GM19324 (cell line): ENCODE data around the gene RAD23B.
"Not testable (repeated sequence)": the region's sequence is repeated elsewhere in the genome, so short reads cannot be mapped to it uniquely, and the experiment has no call there.

Experiments used
- ATAC-seq: cut with Tn5 transposase; IDR thresholded peaks from one replicate; pipeline ENCODE4 v1.9.1; 2021; ENCODE audit warnings: mild to moderate bottlenecking, moderate library complexity; ENCODE audit not compliant: unreplicated experiment, low FRiP score

The RAD23B gene

DNA sequence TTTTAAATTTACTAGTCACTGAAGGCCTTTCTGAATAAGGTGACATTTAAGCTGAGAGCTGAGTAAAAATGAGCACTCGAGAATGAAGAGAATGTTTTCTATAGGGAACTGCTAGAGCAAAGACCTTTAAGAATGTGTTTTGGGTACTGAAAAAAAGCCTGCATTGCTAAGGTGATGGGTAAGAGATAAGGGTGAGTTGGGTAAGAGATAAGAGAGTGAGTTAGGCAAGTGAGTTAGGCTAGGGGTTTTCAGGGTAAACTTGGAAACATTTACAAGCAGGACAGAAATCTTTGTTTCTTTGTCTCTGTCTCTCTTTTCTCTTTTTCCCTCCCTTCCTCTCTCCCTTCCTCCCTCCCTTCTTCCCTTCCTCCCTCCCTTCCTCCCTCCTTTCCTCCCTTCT lies 5.6 kb downstream of the RAD23B start:
- no peak for ATAC-seq

DNA sequence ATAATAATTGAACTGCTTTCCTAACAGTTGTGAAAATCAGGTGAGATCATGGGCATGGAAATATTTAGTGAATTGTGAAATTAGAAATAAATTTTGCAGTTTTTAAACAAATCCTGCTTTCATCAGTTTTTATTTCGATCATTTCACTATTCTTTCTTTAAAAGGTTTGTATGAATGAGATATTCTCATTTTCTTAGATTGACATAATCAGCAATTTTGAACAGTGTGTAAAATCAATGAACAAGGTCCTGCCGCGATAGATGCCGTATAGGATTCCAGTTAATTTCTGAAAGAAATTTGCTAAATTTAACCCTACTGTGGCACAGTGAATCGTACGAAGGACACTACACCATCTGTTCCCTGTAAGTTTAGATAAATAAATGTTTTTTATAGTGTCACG lies 7.5 kb downstream of the RAD23B start:
- ATAC-seq = no peak

DNA sequence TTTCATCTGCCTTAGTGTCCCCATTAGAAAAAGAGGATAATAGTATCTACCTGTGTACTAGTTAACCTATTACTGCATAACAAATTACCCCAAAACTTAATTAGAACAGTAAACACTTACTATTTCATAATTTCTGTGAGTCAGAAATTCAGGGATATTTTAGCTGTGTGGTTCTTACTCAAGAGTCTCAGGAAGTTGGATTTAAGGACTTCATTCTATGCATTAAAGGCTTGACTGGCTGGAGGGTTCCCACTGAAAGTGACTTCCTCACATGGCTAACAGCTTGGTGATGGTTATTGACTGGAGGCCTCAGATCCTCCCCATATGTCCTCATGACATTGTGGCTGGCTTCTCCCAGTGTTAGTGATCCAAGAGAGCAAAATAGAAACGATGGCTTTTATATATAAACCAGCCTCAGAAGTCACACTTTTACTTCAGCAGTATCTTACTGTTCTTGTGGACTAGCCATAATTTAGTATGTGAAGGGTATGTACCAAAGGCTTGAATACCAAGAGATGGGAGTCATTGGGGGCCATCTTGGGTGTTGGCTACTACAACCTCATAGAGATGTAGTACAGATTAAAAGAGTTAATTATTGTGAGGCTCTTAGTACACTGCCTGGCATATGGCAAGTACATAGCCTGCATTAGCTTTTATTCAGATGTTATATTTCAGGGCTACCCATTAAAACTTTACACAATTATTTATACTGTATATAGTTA lies 9.9 kb downstream of the RAD23B start:
- no peak for ATAC-seq

DNA sequence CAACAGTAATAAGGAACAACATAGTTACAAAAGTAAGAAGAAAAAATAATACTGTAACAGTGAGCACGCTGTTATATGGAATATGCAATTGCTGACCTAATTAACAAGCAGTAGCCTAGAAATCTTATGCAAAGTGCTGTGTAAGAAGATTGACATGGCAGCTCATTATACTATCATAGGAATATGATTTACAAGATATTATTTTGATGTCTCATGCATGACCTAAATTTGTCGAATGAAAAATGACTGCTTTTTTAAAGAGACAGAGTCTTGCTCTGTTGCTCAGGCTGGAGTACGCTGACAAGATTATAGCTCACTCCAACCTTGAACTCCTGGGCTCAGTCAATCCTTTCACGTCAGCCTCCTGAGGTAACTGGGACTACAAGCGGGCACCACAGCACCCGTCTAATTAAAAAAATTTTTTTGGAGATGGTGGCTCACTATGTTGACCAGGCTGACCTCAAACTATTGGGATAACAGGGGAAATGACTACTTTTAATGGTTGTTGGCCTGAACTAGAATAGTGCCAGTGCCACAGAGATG lies 10.5 kb downstream of the RAD23B start:
- ATAC-seq = no peak

DNA sequence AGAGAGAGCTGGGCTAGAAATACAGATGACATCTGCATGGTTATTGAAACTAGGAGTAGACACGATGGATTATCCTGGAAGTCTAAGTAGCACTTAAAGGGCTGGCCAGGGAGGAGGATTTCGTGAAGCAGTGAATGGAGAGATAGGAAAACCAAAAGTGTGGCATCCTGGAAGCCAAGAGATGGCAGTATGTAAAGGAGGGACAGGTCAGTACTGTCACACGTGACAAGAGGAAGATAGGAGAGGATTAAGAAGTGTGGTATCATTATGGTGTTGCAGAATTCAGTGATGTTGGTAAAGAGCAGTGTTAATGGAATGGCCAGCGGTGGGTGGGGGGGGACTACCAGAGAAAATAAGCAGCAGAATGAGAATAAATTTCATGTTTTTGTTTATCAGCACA lies 11.7 kb downstream of the RAD23B start:
- no peak for ATAC-seq

DNA sequence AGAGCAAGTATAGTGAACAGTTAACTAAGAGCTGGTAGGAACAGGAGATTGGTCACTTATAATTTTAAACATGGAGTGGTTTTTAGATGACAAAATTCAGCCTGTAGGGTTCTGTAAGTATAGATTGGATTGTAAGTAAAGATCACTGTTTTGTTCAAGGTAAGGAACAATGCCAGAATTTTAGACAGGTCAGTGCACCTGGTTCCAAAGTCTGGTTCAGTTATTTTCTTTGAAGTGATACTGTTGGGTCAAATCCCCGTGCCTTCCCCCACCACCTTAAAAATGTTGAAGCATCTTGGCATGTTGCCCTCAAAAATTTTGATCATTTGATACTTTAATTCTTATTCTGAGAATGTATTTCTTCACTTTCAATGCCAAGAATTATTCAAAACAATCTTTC lies 12.9 kb downstream of the RAD23B start:
- ATAC-seq = no peak

DNA sequence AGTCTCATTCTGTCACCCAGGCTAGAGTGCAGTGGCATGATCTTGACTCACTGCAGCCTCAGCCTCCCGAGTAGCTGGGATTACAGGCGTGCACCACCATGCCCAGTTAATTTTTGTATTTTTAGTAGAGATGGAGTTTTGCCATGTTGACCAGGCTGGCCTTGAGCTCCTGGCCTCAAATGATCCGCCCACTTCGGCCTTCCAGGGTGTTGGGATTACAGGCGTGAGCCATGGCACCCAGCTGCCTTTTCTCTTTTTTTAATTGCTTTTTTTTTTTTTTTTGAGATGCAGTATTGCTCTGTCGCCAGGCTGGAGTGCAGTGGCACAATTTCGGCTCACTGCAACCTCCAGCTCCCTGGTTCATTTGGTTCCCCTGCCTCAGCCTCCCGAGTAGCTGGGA lies 13.5 kb downstream of the RAD23B start:
- not testable (repeated sequence) for ATAC-seq

DNA sequence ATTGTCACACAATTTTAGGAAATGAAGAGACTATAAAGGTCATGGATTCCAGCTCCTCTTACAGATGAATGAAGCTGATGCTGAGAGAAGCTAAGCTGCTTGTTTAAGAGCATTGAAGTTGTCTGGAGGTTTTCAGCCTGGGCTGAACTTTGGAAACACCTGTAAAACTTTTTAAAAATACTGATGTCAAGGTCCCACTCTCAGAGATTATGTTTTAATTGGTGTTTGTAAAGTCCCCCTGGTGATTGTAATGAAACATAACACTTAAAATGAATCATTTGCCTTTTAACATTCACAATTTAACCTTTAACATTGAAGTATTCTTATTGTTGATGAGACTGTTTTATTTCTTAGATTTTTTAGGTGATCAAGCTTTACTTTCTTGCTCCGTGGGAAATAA lies 16.4 kb downstream of the RAD23B start:
- no peak for ATAC-seq

DNA sequence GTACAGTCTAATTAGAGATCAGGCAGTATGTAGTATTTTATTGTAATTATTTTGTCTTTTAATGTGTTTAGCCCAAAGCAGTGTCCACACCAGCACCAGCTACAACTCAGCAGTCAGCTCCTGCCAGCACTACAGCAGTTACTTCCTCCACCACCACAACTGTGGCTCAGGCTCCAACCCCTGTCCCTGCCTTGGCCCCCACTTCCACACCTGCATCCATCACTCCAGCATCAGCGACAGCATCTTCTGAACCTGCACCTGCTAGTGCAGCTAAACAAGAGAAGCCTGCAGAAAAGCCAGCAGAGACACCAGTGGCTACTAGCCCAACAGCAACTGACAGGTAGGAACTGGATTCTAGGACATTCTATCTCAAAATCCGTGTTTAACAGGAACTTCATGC lies 23.2 kb downstream of the RAD23B start:
- no peak for ATAC-seq

DNA sequence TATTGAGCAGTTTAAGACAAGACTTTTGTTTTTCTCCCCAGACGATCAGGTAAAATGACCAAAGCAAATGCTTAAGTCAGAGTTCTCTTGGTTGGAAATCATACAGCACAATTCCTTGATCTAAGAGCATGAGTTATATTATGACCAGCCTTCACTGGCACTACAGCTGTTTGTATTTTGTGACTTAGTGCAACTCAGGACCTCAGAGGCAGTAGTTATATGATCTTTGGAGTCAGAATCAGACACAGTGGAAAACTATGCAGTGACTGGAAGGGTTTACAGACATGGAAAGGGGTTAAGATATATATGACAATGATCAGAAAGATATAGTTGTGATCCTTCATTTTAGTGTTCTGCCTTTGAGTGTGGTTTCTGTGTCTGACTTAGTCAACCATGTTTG lies 24.3 kb downstream of the RAD23B start:
- ATAC-seq = no peak

DNA sequence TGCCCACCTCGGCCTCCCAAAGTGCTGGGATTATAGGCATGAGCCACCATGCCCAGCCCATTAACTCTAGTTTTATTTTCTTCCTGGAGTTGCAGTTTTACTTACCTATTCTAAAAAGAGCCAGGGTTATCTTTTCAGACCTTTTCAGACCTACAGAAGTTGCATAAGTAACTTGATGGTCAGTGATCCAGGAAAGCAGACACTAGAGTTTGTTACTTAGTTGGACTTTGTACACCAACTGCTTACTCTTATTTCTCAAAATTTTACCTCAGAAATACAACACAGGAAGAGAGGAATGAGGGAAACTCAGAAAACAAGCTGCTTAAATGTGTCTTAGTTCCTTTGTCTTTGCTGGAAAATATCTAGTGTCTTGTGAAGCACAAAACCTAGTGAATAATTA lies 25.4 kb downstream of the RAD23B start:
- ATAC-seq = no peak

DNA sequence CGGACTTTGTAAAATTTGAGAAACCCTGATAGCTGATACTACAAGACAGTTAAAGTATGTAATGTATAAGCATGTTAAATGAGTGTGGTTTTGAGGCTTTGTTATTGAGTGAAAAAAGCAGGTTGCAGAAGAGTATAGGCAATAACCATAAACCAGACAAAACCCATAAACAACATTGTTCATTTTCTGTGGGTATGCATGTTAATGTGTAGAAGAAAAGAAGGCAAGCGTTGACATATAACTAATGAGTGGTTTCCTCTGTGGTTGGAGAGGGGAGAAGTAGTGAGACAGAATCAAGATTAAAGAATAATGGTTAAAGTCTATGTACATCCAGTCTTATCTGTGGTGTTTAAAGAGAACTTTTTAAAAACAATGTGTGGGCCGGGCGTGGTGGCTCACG lies 26.2 kb downstream of the RAD23B start:
- no peak for ATAC-seq

DNA sequence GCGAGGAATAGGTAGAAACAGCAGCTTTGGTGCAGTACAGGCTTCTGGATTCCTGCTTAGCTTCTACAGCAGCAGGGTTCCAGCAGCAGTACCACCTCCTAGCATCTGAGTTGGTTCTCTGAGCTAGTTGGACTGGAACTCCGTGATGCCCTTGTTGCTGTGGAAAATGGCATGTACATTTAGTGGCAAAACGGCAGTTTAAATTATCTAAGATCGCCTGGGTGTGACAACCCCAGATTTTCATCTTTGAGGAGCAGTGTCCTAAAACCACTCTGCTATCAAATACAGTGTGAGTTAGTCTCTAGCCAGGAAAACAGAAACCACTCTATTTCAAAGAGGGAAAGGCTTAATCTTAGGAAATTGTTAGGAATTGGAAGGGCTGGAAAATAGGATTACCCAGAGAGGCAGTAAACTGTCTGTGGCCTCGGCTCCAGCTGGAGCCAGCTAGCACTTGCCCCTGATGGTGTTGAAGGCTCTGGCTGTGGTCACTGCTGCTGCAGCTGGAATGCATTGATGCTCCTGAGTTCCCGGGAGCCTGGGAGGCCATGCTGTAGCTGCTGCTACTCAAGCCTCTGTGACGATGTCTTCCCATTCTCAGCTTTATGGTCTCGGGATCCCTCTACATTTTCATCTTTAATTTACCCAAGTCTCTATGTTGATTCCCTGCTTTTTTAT lies 29.4 kb downstream of the RAD23B start:
- no peak for ATAC-seq

DNA sequence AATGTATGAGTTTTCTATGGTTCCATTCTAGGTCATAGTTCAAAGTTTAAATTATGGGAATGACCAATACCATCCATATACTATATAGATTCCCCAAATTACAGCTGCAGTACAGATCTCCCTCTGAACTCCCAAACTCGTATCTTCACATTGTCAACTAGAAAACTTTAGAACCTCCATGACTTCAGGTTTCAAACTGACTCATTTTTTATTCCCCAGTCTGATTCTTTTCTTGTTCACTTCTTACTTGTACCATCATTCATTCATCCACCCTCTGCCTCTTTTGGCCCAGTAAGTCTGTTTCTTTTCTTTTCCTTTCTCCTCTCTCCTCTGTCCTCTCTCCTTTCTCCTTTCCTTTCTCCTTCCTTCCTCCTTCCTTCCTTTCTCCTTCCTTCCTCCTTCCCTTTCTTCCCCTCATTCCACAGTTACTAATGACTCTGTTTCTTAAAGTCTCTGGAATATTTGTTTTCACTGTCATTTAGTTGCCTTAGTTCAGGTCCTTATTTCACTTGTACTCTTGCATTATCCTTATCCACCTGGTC lies 30.5 kb downstream of the RAD23B start:
- ATAC-seq = no peak

DNA sequence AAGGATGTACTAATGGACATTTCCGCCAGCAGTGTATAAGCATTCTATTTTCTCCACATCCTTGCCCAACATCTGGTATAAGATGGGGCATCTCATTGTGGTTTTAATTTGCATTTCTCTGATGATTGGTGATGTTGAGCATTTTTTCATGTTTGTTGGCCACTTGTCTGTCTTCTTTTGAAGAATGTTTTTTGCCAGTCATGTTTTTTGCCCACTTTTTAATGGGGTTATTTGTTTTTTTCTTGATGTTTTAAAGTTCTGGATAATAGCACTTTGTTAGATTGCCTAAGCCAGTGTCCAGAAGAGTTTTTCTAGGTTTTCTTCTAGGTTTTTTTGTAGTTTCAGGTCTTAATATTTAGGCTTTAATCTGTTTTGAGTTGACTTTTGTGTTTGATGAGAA lies 31.7 kb downstream of the RAD23B start:
- no peak for ATAC-seq

DNA sequence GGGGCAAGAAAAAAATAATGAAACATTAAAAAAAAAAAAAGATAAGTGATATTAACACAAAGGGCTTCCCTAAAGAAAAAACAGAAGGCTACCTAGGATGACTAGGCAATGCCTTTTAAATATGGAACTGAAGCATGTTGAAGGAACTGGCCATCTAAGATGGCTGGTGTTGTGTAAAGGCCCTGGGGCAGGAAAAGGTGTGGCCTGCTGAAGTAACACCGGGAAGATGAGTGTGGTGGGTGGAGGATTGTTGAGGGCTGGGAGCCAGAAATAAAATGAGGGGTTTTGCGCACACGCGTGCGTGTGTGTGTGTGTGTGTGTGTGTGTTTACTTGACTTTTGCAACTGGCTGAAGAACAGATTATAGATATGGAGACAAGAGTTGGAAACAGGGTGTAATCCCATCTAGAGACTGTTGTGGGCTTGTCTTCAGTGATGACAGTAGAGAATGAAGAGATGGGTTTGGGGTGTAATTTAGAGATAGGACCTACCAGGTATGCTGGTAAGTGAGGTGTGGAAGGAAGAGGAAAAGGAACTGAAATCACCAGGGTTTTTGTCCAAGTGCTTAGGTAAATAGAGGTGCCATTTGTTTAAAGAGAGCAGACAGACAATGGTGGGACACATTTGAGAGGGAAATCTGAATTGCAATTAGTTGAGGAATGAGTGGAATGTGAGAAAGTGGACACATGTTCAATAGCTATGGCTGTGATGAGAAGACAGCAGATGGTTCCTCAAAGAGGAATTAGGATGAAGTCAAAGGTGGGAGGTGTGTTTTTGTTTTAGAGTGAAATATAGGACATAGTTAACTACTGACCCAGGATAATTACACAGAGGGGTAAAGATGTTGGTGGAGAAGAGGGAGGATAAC lies 33.9 kb downstream of the RAD23B start:
- no peak for ATAC-seq

DNA sequence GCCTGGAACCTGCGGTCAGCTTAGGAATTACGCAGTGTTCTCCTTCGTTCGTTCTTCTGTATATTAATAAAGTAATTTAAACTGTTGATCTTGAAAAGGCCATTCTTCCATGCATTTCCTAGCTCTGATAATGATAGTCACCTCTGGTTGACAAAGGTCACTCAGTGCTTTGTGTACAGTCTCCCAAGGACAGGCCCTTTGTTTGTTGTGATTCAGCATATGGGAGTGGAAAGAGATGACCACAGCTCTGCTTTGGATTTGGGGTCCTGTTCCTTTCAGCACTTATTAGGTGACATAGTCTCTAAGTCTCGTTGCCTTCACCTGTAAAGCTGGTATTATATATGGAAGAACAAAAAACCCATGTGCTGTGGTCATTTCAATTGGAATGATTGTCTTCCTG lies 39.6 kb downstream of the RAD23B start:
- ATAC-seq = no peak

DNA sequence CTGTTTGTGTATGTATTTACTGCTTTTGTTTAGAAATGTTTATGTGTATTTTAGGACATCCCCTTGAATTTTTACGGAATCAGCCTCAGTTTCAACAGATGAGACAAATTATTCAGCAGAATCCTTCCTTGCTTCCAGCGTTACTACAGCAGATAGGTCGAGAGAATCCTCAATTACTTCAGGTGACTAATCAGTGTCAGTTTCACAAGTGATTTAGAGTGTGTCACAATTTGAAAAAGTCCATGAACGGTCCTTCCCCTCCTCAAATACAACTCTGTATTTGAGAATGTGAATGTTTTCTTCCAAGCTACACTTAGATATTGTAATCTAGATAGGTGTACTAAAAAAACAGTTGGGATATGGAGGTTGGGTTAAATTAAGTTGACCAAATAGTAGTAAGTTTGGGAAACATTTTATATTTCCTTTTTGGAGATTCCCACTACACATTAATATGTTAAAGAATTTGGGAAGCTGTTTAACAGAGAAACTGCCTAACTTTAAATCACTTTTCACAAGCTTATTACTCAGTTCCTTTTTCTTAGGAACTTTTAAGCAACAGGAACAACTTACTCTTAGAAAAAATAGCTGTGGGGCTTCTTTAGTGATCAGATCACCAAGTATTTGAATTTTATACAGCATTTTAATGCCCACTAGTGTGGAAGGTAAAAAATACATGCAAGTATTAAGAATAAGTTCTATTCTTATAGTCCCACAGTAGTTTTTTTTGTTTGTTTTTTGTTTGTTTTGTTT lies 40.9 kb downstream of the RAD23B start:
- no peak for ATAC-seq

DNA sequence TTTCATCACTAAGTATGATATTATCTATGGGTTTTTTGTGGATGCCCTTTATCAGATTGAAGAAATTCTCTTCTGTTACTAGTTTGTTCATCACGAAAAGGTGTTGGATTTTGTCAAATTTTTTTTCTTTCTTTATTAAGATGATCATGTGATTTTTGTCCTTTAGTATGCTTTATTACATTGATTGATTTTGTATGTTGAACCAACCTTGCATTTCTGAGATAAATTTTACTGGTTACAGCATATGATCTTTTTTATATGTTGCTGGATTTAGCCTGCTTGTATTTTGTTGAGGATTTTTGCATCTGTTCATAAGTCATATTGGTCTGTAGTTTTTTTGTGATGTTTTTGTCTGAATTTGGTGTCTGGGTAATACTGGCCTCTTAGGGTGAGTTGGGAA lies 42.8 kb downstream of the RAD23B start:
- ATAC-seq = no peak

DNA sequence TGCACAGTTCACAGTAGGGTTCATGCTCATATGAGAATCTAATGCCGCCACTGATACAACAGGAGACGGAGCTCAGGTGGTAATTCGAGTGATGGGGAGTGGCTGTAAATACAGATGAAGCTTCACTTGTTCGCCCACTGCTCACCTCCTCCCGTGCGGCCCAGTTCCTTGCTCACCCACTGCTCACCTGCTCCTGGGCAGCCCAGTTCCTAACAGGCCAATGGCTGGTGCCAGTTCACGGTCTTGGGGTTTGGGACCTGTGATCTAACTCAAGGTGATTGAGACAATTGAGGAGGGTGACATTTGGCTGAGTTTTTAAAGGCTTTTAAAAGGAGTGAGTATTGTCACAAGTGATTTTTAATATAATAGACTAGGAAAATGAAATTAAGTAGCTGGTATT lies 45.4 kb downstream of the RAD23B start:
- ATAC-seq = no peak
